Left cardiac atrium (tissue), 4 donors: ENCODE data around the gene CSNK2A2. TPM values are rescaled to one million over a fixed set of nuclear protein-coding genes. Genes with fewer than 3 reads are reported as not detected.
A peak's percentile ranks its signal among the peaks of the same experiment; 100 is the strongest.

Experiments
- ATAC-seq, 2 donors: fragments of 200-7000 bp; cut with Tn5 transposase; one replicate each; pipeline ENCODE4 v1.9.1; 2020; ENCODE audit warnings: mild to moderate bottlenecking in 2 of 2, moderate library complexity in 2 of 2
- DNase-seq: peaks from one replicate; pipeline ENCODE4 v3.0.0-alpha.2; 2020
- intact Hi-C, 2 donors: fragments of 100-400 bp; cut with DNase I; formaldehyde crosslinking; loops; one replicate each; pipeline versions ENCODE4 v1.14.1 to v1.15.1; 2022 to 2023
- total RNA-seq, 2 donors: library from RNA; stranded (reverse); fragmentation: NEBNext Ultra II Directional; extraction: Animal tissue kit (Norgen Biotek cat#: 25700); gene quantifications; one replicate each; pipeline ENCODE4 v1.2.1, GENCODE V29; 2021
- donor health status: DM: no; HTN: yes; CAD: no.
- donor health status: DM: no; HTN: yes; CAD: no; lungs with severe emphysema.
- donor health status: DM: yes; HTN: yes; CAD: no.
- donor health status: Dilated cardiomyopathy.

CSNK2A2 gene
- total RNA-seq, 2 donors from 2014 or later: 30.6 to 32.3 TPM

- DNase-seq (no peak), ATAC-seq (no peak)
- intact Hi-C loops: no loop called here
Measured at GRCh38 chr16:58201163-58201562, 3.3 kb upstream of the CSNK2A2 start.

DNA sequence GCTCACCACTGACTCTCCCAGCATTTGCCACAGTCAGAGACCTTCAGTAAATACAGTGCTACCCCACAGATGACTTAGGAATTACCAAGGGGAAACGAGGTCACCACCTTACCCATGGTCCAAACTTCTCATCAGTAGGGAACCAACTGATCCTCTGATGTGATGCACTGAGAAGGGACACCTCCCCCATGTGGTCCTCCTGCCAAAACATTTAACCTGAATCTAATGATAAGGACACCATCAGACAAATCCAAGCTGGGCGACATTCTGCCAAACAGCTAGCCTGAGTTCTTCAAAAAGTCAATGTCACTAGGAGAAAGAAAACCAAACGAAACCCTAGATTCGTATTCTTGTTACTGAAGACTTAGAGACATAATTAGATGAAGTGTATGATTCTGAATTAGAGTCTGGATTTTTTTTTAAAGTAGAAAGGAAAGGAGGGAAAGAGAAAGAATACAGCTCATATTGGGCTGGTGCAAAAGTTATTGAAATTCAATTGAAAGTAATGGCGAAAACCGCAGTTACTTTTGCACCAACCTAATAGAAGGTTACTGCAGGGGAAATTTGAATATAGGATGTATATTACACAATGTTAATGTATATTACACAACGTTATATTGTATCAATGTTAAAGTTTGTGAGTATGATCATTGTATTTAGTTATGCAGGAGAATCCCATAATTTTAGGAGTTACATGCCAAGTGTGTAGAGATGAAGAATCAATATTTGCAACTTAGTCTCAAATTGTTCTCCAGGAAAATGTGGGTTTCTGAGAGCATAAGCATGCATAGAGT lies 2.3 kb upstream of the CSNK2A2 start:
- DNase-seq: no peak
- no peak for ATAC-seq
- intact Hi-C loops: no loop called here

DNA sequence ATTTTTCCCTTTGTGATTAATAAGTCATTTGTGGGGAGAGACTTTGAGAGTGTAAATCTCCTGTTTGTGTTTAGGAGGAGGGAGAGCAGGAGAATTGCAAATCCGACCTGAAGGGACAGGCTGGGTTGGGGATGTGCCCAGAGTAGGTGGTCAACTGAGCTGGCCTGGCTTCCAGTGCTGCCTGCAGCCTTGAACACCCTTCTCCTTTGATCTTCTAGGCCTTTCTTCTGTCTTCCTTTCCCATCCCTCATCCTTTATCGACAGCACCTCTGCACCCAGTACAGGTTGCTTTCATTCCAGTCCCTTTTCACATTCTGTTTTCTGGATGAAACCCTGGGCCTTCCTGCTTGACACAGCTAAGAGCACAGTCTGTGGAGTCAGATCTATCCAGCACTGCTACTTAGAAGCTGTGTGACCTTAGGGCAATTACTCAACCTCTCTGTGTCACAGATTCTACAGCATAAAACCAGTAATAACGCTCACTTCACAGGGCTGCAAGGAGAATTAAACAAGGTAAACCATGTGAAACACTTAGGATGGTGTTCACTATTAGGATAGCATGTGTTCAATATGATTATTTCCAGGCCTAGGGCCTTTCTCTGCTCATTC lies 1.0 kb upstream of the CSNK2A2 start:
- DNase-seq (no peak), ATAC-seq (no peak)
- intact Hi-C loops: no loop called here

DNA sequence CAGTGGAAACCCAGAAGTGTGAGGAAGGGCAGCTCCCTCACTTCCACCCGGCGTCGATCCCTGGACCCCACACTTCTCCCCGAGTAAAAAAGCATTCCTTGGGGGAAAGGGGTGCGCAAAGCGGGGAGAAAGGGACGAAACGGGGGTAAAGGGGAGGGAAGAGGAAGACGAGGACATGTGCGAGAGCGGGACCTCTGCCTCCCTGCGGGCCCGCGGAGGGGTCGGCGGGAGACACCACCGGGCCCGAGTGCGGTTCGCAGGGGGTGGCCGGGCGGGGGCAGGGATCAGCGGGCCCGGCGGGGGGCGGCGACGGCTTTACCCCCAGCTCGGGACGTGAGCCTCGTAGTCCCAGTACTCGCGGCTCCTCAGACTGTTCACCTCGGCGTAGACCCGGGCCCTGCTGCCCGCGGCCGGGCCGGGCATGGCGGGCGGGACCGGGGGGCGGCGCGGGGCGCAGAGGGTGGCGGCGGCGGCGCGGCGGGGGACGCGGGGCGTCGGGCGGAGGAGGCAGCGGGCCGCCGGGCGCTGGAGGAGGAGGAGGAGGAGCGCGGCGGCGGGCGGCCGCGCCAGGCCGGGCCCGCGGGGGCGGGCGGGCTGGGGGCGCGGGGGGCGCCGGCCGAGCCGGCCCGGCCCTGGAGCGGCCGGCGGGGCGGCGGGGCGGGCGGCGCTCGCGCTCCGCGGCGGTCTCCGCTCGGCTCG lies 443 bp downstream of the CSNK2A2 start:
- no peak for DNase-seq
- peak; percentile 3 to 14 for ATAC-seq
- intact Hi-C loops: no loop called here

DNA sequence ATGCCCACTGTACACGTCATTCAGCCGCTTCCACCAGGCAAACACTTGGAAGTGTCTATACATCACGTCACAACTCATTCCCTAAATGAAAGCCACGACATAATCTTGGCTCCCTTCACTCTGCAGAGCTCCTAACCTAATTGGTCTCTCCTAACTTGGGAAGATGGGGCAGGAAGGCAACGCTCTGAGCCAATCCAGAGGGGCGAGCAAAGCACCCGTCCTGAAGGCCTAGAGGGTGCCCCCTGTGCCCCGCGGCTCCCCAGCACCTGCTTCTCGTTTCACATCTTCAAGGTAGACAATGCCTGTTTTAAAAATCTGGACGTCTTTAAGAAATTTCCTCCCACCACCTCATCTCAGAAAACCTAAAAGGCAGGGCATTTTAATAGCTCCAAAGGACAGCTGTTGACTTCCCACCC lies 1.0 kb downstream of the CSNK2A2 start:
- DNase-seq (no peak), ATAC-seq (peak in 1 of 2 donors; percentile 59)
- intact Hi-C loops: no loop called here

DNA sequence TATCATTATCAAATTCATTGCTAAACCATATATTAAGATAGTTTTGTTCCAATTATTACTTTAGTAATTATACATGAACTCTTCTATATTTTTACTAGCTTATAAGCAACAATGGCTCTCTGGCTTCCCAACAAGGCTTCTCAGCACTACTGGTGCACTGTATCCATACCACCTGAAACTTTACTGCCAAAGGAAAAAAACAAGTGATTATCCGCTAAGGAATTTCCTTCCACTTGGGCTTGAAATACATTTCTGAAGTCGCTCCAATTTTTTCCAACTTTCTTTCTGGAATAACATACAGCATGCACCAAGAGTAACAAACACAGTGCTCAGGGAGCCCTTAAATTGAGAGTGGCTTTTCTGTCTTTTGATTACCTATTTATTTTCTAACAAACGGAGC lies 2.1 kb downstream of the CSNK2A2 start:
- intact Hi-C loops: no loop called here

GRCh38 chr16:58195344-58195743 lies 2.6 kb downstream of the CSNK2A2 start:
- intact Hi-C loops: no loop called here
- DNase-seq (no peak), ATAC-seq (no peak)

More for the DNA sequence above, 2.1 kb downstream of the CSNK2A2 start:
- ATAC-seq (no peak), DNase-seq (no peak)

GRCh38 chr16:58194790-58195189 lies 3.1 kb downstream of the CSNK2A2 start:
- intact Hi-C loops: no loop called here
- ATAC-seq (no peak), DNase-seq (no peak)

- ATAC-seq (peak; percentile 67 to 79), DNase-seq (peak; percentile 37)
- intact Hi-C loops: no loop called here
Measured at GRCh38 chr16:58187665-58188421, 10.1 kb downstream of the CSNK2A2 start.

GRCh38 chr16:58187092-58187491 lies 10.8 kb downstream of the CSNK2A2 start:
- ATAC-seq (no peak), DNase-seq (no peak)
- intact Hi-C loops: no loop called here

GRCh38 chr16:58186176-58186944 lies 11.5 kb downstream of the CSNK2A2 start:
- no peak for ATAC-seq
- no peak for DNase-seq
- intact Hi-C loops: no loop called here

DNA sequence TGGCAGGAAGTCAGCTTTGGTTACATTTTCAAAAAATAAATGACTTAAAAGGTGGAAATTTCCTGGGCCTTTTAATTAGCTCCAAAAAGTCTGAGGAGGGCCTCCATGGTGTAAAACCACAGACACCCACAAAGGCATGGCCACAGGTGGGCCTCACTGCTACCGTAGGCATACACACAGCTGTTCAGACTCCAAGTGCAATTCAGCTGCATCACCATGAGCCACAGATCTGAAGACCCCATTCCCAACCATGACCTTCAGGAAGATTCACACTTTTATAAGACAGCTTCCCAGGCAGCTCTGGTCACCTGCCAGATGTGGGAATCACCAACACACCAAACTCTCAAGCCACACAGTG lies 20.6 kb downstream of the CSNK2A2 start:
- no peak for ATAC-seq
- intact Hi-C loops: no loop called here

DNA sequence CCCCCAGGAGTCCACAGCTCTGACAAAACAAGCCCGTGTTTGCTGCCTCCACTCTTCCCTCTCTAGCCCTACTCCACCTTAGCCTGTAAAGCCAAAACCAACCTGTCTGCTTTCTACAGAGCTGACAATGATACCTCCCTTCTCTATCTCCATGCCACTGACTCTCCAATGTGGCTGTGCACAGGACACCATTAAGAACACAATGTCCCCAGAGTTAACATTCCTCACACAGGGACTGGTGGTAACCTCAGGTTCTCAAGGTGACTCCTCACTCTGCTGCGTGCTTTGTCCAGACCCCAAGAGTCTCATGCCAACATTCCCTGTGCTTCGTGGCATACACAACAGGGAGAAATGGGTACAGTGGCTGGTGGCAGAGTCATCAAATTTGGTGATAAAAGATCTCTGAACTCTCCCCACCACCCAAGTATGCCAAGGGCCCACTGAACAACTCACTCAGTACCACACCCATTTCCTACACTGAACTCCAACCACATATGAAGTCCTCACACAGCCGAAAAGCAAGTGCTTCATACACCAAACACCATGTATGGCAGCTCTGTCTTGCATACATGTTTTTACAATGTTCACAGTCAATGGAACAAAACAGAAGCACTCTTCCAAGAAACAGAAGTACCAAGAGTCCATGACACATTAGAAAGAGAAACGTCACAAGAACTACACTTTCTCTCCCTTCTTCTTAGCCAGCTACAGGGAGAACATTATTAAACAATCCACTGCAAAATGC lies 21.1 kb downstream of the CSNK2A2 start:
- ATAC-seq (no peak), DNase-seq (no peak)
- intact Hi-C loops: no loop called here

More for the DNA sequence above, 20.6 kb downstream of the CSNK2A2 start:
- no peak for DNase-seq

- intact Hi-C loops: no loop called here
- no peak for DNase-seq
- no peak for ATAC-seq
Measured at GRCh38 chr16:58170223-58170622, 27.7 kb downstream of the CSNK2A2 start.

DNA sequence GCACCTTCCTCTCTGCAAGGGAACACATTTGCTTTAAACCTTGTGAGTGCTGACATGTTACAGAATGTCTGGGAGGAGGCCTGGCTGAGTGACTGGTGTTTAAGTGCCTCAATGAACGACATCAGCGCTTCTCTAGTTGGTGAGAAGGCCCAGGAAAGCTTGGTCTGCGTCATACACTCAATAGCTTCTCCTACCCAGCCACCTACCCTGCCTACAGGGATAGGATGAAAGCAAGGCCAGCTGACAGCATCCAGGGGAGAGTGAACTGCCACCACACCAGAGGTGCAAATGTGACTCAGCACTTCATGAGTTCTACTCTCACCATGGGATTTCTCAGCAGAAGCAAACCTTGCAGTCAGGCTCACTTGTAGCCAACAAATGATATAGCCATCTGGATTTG lies 37.1 kb downstream of the CSNK2A2 start:
- intact Hi-C loops: no loop called here
- ATAC-seq (no peak), DNase-seq (no peak)

DNA sequence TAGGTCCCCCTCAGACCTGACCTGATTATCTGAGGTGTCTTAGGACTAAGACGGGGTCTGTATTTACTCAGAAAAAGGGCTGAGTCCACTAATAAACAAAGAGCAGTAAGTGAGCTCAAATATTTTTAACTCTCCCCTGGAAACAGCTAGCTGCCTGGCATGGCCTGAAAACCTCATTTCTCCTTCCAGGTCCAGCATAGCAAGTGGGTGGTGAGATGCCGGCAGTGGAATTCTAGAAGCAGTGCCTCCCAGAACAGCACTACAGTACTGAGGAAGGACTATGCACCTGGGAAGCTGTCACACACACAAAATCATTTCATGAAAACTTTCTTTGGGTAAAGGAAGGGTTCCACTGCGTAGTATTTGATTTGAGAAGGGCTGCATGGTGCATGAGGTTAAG lies 39.2 kb downstream of the CSNK2A2 start:
- DNase-seq (no peak), ATAC-seq (no peak)

DNA sequence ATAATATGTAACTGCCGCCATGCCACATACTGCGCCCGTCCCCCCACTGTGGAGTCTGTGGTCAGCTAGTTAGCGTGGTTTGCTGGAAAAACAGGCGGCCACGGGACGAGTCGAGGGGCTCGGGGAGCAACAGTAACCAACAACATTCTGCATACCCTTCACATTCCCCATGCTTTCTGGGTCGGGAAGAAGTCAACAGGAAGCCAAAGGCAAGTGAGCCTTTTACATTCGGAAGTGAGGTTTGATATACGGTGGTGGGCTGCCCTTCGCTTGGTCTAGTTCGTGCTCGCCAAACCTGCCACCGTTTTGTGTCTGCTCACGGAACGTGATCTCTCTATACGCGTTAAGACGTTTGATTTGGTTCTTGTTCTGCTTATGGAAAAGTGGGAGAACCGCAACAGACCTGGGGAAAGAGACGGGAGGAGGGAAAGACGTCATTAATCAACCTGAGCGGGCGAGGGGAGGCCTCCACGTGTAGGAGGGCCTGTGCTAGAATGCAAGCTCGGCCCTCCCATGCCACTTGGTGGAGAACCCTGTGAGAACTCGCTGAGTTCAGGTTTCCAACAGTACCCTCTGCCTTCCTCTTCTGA lies 39.9 kb downstream of the CSNK2A2 start:
- no peak for ATAC-seq
- intact Hi-C loops: no loop called here
- no peak for DNase-seq

More for the DNA sequence above, 39.2 kb downstream of the CSNK2A2 start:
- intact Hi-C loops: no loop called here

DNA sequence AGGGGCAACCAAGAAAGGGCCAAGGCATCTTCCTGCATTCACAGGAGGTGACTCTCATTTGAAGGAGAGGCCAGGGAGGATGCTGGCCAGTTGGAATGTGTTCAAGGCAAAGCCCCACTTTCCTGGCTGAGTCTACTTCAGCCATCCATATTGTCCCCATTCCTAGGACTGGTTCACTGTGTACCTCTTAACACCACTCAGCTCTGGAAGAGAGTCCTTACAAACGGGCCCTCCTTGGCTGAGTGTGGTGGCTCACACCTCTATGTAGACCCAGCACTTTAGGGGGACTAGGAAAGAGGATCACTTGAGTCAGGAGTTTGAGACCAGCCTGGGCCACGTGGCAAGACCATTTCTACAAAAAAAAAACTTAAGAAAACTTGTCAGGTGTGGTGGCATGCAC lies 40.7 kb downstream of the CSNK2A2 start:
- ATAC-seq: no peak
- intact Hi-C loops: no loop called here
- no peak for DNase-seq
